BE2C (cell line): Measurements from ENCODE around the gene BRI3BP.
"Not testable (repeated sequence)": the region's sequence is repeated elsewhere in the genome, so short reads cannot be mapped to it uniquely, and the experiment has no call there.

Source experiments
- DNase-seq: peaks from one replicate; pipeline ENCODE4 v3.0.0-alpha.2; 2020
- H3K27me3 ChIP-seq: fragments of 250-450 bp; sonication (Bioruptor Pico); 2 replicates; pipeline ENCODE4 v1.5.1; 2020; ENCODE audit warnings: mild to moderate bottlenecking
- H3K36me3 ChIP-seq: fragments of 250-450 bp; sonication (Bioruptor Pico); 2 replicates; pipeline ENCODE4 v1.5.1; 2020; ENCODE audit warnings: mild to moderate bottlenecking
- H3K4me1 ChIP-seq: fragments of 250-450 bp; sonication (Bioruptor Pico); 2 replicates; pipeline ENCODE4 v1.5.1; 2020
- H3K4me3 ChIP-seq: 2 replicates; pipeline ENCODE4 v1.5.1; 2011; ENCODE audit warnings: low read depth, low read length
- H3K9me3 ChIP-seq: fragments of 250-450 bp; sonication (Bioruptor Pico); 2 replicates; pipeline ENCODE4 v1.5.1; 2020
- TF ChIP-seq, protein P1 (sequence below): IDR thresholded peaks from 2 replicates; pipeline ENCODE4 v1.5.1; 2012; ENCODE audit warnings: mild to moderate bottlenecking, low read depth, low read length

BRI3BP gene

DNA sequence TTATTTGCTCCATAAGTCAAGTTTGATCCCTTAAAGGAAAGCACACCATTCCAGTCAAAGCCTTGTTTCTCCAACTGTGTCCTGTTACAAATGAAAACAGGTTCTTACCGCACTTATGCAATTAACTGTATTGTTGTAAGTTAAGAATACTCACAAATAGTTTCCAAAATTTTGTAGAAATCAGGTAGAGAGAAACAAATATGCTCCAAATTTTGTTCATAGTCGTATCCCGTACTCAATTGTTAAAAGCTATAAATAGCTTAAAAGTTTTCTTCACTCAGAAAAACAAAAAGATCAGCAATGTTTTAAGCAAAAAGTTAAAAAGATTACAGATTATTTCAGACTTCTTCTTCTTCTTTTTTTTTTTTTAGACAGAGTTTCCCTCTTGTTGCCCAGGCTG, 67.8 kb downstream of the BRI3BP start:
- Histone ChIP-seq H3K4me3 (no peak overlapping the region), H3K4me1 (no peaks in the 10 kb centered on the region; the same call in 1 of the 2 replicates), H3K36me3 (no peaks in the 10 kb centered on the region), H3K9me3 (no peaks in the 10 kb centered on the region), H3K27me3 (no peaks in the 10 kb centered on the region)
- TF ChIP-seq, protein P1, sequence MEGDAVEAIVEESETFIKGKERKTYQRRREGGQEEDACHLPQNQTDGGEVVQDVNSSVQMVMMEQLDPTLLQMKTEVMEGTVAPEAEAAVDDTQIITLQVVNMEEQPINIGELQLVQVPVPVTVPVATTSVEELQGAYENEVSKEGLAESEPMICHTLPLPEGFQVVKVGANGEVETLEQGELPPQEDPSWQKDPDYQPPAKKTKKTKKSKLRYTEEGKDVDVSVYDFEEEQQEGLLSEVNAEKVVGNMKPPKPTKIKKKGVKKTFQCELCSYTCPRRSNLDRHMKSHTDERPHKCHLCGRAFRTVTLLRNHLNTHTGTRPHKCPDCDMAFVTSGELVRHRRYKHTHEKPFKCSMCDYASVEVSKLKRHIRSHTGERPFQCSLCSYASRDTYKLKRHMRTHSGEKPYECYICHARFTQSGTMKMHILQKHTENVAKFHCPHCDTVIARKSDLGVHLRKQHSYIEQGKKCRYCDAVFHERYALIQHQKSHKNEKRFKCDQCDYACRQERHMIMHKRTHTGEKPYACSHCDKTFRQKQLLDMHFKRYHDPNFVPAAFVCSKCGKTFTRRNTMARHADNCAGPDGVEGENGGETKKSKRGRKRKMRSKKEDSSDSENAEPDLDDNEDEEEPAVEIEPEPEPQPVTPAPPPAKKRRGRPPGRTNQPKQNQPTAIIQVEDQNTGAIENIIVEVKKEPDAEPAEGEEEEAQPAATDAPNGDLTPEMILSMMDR: no peak
- DNase-seq: no peak

DNA sequence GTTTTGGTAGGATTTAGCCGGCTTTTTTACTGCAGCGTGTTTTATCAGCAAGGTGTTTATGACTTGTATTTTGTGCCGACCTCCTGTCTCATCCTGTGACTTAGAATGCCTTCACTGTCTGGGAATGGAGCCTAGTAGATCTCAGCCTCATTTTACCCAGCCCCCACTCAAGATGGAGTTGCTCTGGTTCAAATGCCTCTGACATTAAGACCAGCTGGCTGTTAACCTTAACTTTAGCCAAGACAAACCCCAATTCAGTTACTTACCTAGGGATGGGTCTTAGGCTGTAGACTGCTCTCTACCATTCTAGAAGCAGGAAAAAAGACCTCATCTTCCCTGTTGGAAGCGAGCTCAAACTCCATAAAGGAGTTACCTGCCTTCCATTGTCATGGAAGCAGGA, 70.1 kb downstream of the BRI3BP start:
- H3K36me3 ChIP-seq, DNase-seq, H3K4me3 ChIP-seq, H3K27me3 ChIP-seq, H3K4me1 ChIP-seq, H3K9me3 ChIP-seq: not testable (repeated sequence)

DNA sequence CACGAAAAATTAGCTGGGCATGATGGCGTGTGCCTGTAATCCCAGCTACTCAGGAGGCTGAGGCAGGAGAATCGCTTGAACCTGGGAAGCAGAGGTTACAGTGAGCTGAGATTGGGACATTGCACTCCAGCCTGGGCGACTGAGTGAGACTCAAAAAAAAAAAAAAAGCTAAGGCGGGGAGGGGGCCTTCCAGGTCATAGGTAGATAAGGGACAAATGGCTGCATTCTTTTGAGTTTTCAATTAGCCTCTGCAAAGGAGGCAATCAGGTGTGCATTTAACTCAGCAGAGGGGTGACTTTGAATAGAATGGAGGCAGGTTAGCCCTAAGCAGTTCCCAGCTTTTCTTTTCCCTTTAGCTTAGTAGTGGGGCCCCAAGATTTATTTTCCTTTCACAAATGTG, 71.0 kb downstream of the BRI3BP start:
- Histone ChIP-seq H3K27me3 (no peaks in the 10 kb centered on the region), H3K4me3 (peak overlapping the region; percentile 86), H3K36me3 (no peaks in the 10 kb centered on the region), H3K4me1 (peaks cover 3% of the 10 kb centered on the region; the same call in 1 of the 2 replicates), H3K9me3 (no peaks in the 10 kb centered on the region)
- TF ChIP-seq, protein P1: no peak
- no peak for DNase-seq

DNA sequence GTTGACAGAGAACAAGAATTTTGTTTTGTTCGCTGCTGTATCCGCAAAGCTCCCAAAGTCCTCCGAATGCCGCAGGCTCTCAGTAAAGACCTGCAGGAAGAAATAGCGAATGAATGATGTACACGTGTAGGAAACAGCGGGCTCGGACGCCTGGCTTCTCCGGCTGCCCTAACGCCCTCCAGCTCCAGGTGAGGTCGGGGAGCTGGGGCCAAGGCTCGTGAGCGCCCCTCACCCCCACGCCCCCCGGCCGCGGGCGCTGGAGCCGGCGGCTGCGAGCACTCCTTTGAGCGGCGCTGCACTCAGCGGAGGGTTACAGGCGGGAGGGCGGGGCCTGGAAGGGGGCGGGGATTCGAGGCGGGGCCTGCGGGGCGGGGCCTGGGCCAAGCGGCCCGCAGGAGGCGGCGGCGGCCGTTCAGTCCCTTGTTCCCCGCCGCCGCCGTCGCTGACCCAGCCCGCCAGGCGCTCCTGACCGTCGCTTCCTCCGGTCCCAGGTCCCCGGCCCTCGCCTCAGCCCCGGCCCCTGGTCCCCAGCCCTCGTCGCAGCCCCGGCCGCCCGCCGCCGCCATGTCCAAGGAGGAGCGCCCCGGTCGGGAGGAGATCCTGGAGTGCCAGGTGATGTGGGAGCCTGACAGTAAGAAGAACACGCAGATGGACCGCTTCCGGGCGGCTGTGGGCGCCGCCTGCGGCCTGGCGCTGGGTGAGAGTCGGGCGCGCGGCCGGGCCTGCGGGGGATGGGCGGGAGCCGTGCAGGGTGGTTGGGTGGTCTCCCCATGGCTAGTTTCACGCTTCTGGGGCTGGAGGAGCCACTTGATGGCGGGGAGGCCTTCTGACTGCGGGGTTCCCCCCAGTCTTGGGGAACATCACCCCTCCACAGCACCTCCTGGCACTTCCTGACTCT, 71.8 kb downstream of the BRI3BP start, which contains the start of gene AACS:
Gene AACS, plus strand, starts transcription at position 415 of the 898 bp plus-strand sequence. Its CDS starts 150 bp downstream, at position 565.
- no peaks in the 10 kb centered on the region for H3K9me3 ChIP-seq
- H3K36me3 ChIP-seq: no peaks in the 10 kb centered on the region
- TF ChIP-seq, protein P1: no peak
- peaks cover 3% of the 10 kb centered on the region; the same call in 1 of the 2 replicates for H3K4me1 ChIP-seq
- DNase-seq: peak; percentile 89
- H3K27me3 ChIP-seq: no peaks in the 10 kb centered on the region
- peak within 1 kb of the TSS; percentile 86 for H3K4me3 ChIP-seq

DNA sequence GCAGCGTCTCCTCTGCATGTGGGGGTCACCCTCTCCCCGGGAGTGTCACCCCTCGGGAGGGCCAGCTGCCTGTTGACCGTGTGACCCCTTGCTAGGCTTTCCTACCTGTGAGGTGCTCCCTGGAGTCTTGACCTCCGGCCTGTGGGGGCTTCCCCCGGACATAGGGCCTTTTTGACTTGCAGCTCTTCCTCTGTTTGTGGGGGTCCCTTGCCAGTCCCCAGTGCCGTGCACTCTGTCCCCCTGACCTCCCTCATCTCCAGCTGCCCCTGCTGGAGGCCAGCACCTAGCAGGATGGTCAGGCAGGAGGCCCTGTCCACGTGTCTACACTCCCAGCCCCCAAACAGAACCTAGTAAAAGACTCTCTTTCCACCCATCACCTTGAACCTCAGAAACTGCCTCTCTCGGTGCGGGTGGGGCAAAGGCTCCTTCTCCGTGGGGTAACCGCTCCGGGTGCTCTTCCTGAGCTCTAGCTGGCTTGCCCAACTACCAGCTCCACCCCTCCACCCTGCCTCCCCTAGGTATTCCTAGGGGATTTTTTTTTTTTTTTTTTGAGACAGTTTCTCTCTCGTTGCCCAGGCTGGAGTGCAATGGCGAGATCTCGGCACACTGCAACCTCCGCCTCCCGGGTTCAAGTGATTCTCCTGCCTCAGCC, 72.6 kb downstream of the BRI3BP start:
- DNase-seq: no peak

DNA sequence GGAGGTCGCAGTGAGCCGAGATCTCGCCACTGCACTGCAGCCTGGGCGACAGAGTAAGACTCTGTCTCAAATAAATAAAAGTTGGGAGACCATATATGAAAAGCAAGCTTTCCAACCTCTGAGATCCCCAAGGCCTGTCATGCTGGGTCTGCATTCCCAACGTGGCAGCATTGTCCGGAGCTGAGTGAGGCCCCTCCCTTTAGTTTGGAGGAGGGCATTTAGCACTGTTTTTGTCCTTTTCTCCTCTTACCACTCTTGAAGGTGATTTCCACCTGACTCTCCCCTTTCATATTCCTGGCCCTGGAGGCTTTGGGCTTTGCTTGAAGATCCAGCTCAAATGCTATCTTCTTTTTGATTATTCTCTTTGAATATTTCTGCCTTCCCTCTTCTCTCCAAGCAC, 74.9 kb downstream of the BRI3BP start:
- TF ChIP-seq, protein P1: no peak
- DNase-seq: no peak
- peaks cover 3% of the 10 kb centered on the region; the same call in 1 of the 2 replicates for H3K4me1 ChIP-seq
- no peak overlapping the region for H3K4me3 ChIP-seq
- no peaks in the 10 kb centered on the region; the same call in none of the 2 replicates for H3K36me3 ChIP-seq
- no peaks in the 10 kb centered on the region for H3K27me3 ChIP-seq
- no peaks in the 10 kb centered on the region for H3K9me3 ChIP-seq

More for the DNA sequence above, 72.6 kb downstream of the BRI3BP start:
- TF ChIP-seq, protein P1: no peak
- H3K4me1 ChIP-seq: peaks cover 3% of the 10 kb centered on the region; the same call in 1 of the 2 replicates
- H3K4me3 ChIP-seq: peak overlapping the region; percentile 86
- no peaks in the 10 kb centered on the region for H3K36me3 ChIP-seq
- no peaks in the 10 kb centered on the region for H3K27me3 ChIP-seq
- no peaks in the 10 kb centered on the region for H3K9me3 ChIP-seq
